NB4 (cell line): Measurements from ENCODE around the gene RAB25.

Source experiments
- CTCF ChIP-seq: IDR thresholded peaks from one replicate; pipeline ENCODE4 v1.5.1; 2012; ENCODE audit warnings: low read depth, low read length
- MAX ChIP-seq: IDR thresholded peaks from 2 replicates; pipeline ENCODE4 v1.6.1; 2011; ENCODE audit warnings: low read depth, low read length
- MYC ChIP-seq: IDR thresholded peaks from 2 replicates; pipeline ENCODE4 v1.6.1; 2011; ENCODE audit warnings: low read depth, low read length
- POLR2A ChIP-seq: IDR thresholded peaks from 2 replicates; pipeline ENCODE4 v1.6.1; 2011; ENCODE audit warnings: mild to moderate bottlenecking; ENCODE audit not compliant: insufficient read length; ENCODE audit errors: extremely low read depth

DNA sequence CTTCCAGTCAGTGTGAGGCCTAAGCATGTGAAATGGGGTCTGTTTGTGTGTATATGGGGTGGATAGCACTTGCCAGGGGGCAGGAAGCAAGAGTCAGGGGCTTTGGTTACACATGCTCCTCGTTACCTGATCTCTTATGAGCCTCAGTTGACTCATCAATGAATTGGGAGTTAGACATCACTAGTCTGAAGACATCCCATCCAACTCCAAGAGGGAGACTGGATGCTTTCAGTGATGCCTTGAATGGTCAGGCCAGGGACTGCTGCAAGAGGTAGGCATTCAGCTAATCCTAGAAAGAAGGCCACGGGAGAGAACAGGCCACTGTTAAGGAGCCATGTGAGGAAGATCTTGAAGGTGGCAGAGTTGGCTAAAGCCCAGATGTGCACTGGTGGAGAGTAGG lies 6.3 kb downstream of the RAB25 start:
- TF ChIP-seq CTCF = no peak
- no peak for TF ChIP-seq MYC
- TF ChIP-seq POLR2A = no peak
- no peak for TF ChIP-seq MAX
